ENCODE measurements around the gene DPH6. TPM values are rescaled to one million over a fixed set of nuclear protein-coding genes. Genes with fewer than 3 reads are reported as not detected.
"Not testable (repeated sequence)": the region's sequence is repeated elsewhere in the genome, so short reads cannot be mapped to it uniquely, and the experiment has no call there.

Gene DPH6
- total and polyA plus RNA-seq, 7 donors, result 3.6 to 13.2 (median 9.6) TPM

GRCh38 chr15:35381328-35381727 is 164.6 kb downstream of the DPH6 start:
- TF ChIP-seq POLR2A (IDR thresholded peaks at IDR 0.05) (no peak), CTCF (IDR thresholded peaks at IDR 0.05) (no peak), POLR2AphosphoS5 (IDR thresholded peaks at IDR 0.05) (no peak), EP300 (IDR thresholded peaks at IDR 0.05) (no peak)
- intact Hi-C loops (cut with DNase I), result no loop called here
- no peaks in the 10 kb centered on the region for H3K4me1 ChIP-seq
- DNase-seq, result no peak
- WGBS, 2 donors, result 12 to 31% methylated on average over 3 of the region's 3 CpGs
- H3K27ac ChIP-seq, result no peak overlapping the region
- no peaks in the 10 kb centered on the region for H3K27me3 ChIP-seq
- no peaks in the 10 kb centered on the region for H3K9me3 ChIP-seq
- no peaks in the 10 kb centered on the region for H3K36me3 ChIP-seq
- H3K4me3 ChIP-seq, result no peak overlapping the region

GRCh38 chr15:35379972-35380371 is 166.0 kb downstream of the DPH6 start:
- no peak for DNase-seq
- intact Hi-C loops (cut with DNase I), result no loop called here
- H3K27ac ChIP-seq, result no peak overlapping the region
- H3K9me3 ChIP-seq, result no peaks in the 10 kb centered on the region
- no peaks in the 10 kb centered on the region for H3K27me3 ChIP-seq
- TF ChIP-seq POLR2AphosphoS5 (IDR thresholded peaks at IDR 0.05) (no peak), EP300 (IDR thresholded peaks at IDR 0.05) (no peak), CTCF (IDR thresholded peaks at IDR 0.05) (no peak), POLR2A (IDR thresholded peaks at IDR 0.05) (no peak)
- H3K36me3 ChIP-seq, result no peaks in the 10 kb centered on the region
- no peak overlapping the region for H3K4me3 ChIP-seq
- 23 to 82% methylated on average over 1 of the region's 1 CpG for WGBS, 2 donors
- no peaks in the 10 kb centered on the region for H3K4me1 ChIP-seq

GRCh38 chr15:35378454-35378853 is 167.5 kb downstream of the DPH6 start:
- H3K36me3 ChIP-seq; intact Hi-C loops (cut with DNase I); H3K27me3 ChIP-seq; DNase-seq; H3K9me3 ChIP-seq; H3K4me3 ChIP-seq; H3K4me1 ChIP-seq; H3K27ac ChIP-seq: not testable (repeated sequence)
- 98% methylated on average over 1 of the region's 1 CpG for WGBS, 2 donors

GRCh38 chr15:35376707-35377106 is 169.3 kb downstream of the DPH6 start:
- no peaks in the 10 kb centered on the region for H3K27me3 ChIP-seq
- no peak for DNase-seq
- H3K9me3 ChIP-seq, result no peaks in the 10 kb centered on the region
- no peaks in the 10 kb centered on the region for H3K4me1 ChIP-seq
- no peak for TF ChIP-seq EP300 (IDR thresholded peaks at IDR 0.05)
- no peak overlapping the region for H3K27ac ChIP-seq
- H3K36me3 ChIP-seq, result peaks cover 0 to 4% (median 2%) of the 10 kb centered on the region in 4 donors
- no peak overlapping the region for H3K4me3 ChIP-seq
- intact Hi-C loops (cut with DNase I), result no loop called here

GRCh38 chr15:35374661-35375060 is 171.3 kb downstream of the DPH6 start:
- intact Hi-C loops (cut with DNase I), result no loop called here
- no peak for TF ChIP-seq POLR2A (IDR thresholded peaks at IDR 0.05)
- no peak for TF ChIP-seq CTCF (IDR thresholded peaks at IDR 0.05)
- TF ChIP-seq POLR2AphosphoS5 (IDR thresholded peaks at IDR 0.05), result no peak
- no peak for TF ChIP-seq EP300 (IDR thresholded peaks at IDR 0.05)
- H3K4me1 ChIP-seq, result no peaks in the 10 kb centered on the region

GRCh38 chr15:35362195-35362829 is 183.7 kb downstream of the DPH6 start:
- TF ChIP-seq EP300 (IDR thresholded peaks at IDR 0.05) (peak in 1 of 4 donors; percentile 34), CTCF (IDR thresholded peaks at IDR 0.05) (no peak), POLR2AphosphoS5 (IDR thresholded peaks at IDR 0.05) (peak; percentile 12 to 94 (median 74)), POLR2A (IDR thresholded peaks at IDR 0.05) (no peak)
- peak overlapping the region in 3 of 4 donors; percentile 4 to 65 (median 61) for H3K27ac ChIP-seq

More at GRCh38 chr15:35374661-35375060, 171.3 kb downstream of the DPH6 start:
- H3K4me3 ChIP-seq, result no peak overlapping the region
- H3K27ac ChIP-seq, result no peak overlapping the region
- H3K9me3 ChIP-seq, result no peaks in the 10 kb centered on the region
- H3K36me3 ChIP-seq, result peaks cover 0 to 4% (median 2%) of the 10 kb centered on the region in 4 donors
- H3K27me3 ChIP-seq, result no peaks in the 10 kb centered on the region
- no peak for DNase-seq

More at GRCh38 chr15:35362195-35362829, 183.7 kb downstream of the DPH6 start:
- H3K4me3 ChIP-seq, result no peak overlapping the region
- H3K36me3 ChIP-seq, result no peaks in the 10 kb centered on the region
- intact Hi-C loops (cut with DNase I), result no loop called here
- peaks cover 0 to 4% (median 0%) of the 10 kb centered on the region in 4 donors for H3K9me3 ChIP-seq
- DNase-seq, result no peak
- no peaks in the 10 kb centered on the region for H3K27me3 ChIP-seq
- H3K4me1 ChIP-seq, result peaks cover 0 to 16% (median 12%) of the 10 kb centered on the region in 4 donors
